GM21526 (cell line): ENCODE measurements around the gene SAP30.

Experiments
- ATAC-seq: cut with Tn5 transposase; IDR thresholded peaks from one replicate; pipeline ENCODE4 v1.9.1; 2021; ENCODE audit warnings: moderate library complexity; ENCODE audit not compliant: unreplicated experiment, low FRiP score

Gene SAP30

GRCh38 chr4:173370477-173371291 lies at the start of gene SAP30:
TSS of gene SAP30 (plus strand) at chr4:173370954. CDS start at chr4:173371183, 229 bp downstream.
- peak; percentile 73 for ATAC-seq

GRCh38 chr4:173325007-173325736 lies 45.6 kb upstream of the SAP30 start:
- no peak for ATAC-seq

GRCh38 chr4:173328236-173328901 lies 42.4 kb upstream of the SAP30 start:
- no peak for ATAC-seq

- no peak for ATAC-seq
Measured at GRCh38 chr4:173330590-173330989, 40.2 kb upstream of the SAP30 start.

- no peak for ATAC-seq
Measured at GRCh38 chr4:173332021-173332487, 38.7 kb upstream of the SAP30 start.

- ATAC-seq = no peak
Measured at GRCh38 chr4:173332963-173333657, 37.6 kb upstream of the SAP30 start.

GRCh38 chr4:173333658-173334084 lies 37.1 kb upstream of the SAP30 start:
- ATAC-seq = peak; percentile 3

GRCh38 chr4:173334085-173334890 lies 36.5 kb upstream of the SAP30 start, which contains the start of gene HMGB2:
TSS of gene HMGB2 (minus strand) at chr4:173334358. CDS start at chr4:173333649, 709 bp downstream.
- ATAC-seq = peak; percentile 93

- ATAC-seq = peak; percentile 30
Measured at GRCh38 chr4:173334891-173335752, 35.6 kb upstream of the SAP30 start.

- no peak for ATAC-seq
Measured at GRCh38 chr4:173337463-173337862, 33.3 kb upstream of the SAP30 start.

GRCh38 chr4:173343832-173344397 lies 26.8 kb upstream of the SAP30 start:
- ATAC-seq = no peak

- no peak for ATAC-seq
Measured at GRCh38 chr4:173345648-173346047, 25.1 kb upstream of the SAP30 start.

- ATAC-seq = no peak
Measured at GRCh38 chr4:173346074-173346473, 24.7 kb upstream of the SAP30 start.

- ATAC-seq = no peak
Measured at GRCh38 chr4:173347467-173347866, 23.3 kb upstream of the SAP30 start.

GRCh38 chr4:173357939-173358338 lies 12.8 kb upstream of the SAP30 start:
- no peak for ATAC-seq

GRCh38 chr4:173360587-173361221 lies 10.1 kb upstream of the SAP30 start:
- no peak for ATAC-seq

GRCh38 chr4:173362666-173363065 lies 8.1 kb upstream of the SAP30 start:
- ATAC-seq = no peak
